ENCODE results near the gene TMOD1.

TMOD1 gene

GRCh38 chr9:97632985-97633858 lies 131.8 kb downstream of the TMOD1 start, which contains the start of the genes NCBP1 and TSTD2:
Gene NCBP1 (plus strand): TSS chr9:97633821. CDS start chr9:97633882, 61 bp downstream.
Gene TSTD2 (minus strand): TSS chr9:97633368. CDS start chr9:97627562, 5,806 bp downstream.
- peak; percentile 89 for DNase-seq (ENCODE audit: low spot score)

- DNase-seq (ENCODE audit: low spot score) = no peak
These were observed 132.5 kb downstream of the TMOD1 start for GRCh38 chr9:97633859-97634490.

GRCh38 chr9:97635026-97635425 lies 133.6 kb downstream of the TMOD1 start:
- DNase-seq (ENCODE audit: low spot score) = no peak

- DNase-seq (ENCODE audit: low spot score) = no peak
These were observed 135.4 kb downstream of the TMOD1 start for GRCh38 chr9:97636903-97637302.

- DNase-seq (ENCODE audit: low spot score) = no peak
These were observed 137.2 kb downstream of the TMOD1 start for GRCh38 chr9:97638666-97639065.

GRCh38 chr9:97640325-97640724 lies 138.9 kb downstream of the TMOD1 start:
- no peak for DNase-seq (ENCODE audit: low spot score)

GRCh38 chr9:97645720-97646119 lies 144.3 kb downstream of the TMOD1 start:
- no peak for DNase-seq (ENCODE audit: low spot score)

GRCh38 chr9:97647996-97648395 lies 146.5 kb downstream of the TMOD1 start:
- DNase-seq (ENCODE audit: low spot score) = no peak
